GM08714 (cell line): ENCODE measurements around the gene EPHB2.

Experiments
- H3K4me3 ChIP-seq: fragments of 200-500 bp; sonication (Bioruptor generic); 2 replicates; pipeline ENCODE4 v1.5.1; 2014; ENCODE audit warnings: mild to moderate bottlenecking, low read length, inconsistent platforms
- ZNF274 ChIP-seq: IDR thresholded peaks from 2 replicates; pipeline ENCODE4 v1.6.1; 2012; ENCODE audit warnings: mild to moderate bottlenecking, low read depth, low read length

EPHB2 gene

DNA sequence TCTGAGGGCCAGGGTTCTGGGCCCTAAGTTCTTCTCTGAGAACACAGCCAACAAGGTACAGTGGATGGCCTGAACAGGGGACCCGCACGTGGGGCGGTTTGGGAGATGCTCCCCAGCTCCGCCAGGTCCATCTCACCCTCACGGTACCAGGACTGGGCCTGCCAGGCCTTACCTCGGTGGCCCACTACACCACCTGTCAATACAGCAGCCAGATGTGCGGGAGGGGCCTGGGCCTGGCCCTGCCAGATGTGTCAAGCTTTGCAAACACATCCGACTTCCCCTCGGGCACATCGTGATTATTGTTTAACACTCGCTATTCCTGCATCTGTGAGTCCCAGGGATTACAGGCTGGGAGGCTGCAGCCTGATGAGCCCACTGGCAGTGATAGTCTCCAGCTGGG lies 139.6 kb downstream of the EPHB2 start:
- no peak for TF ChIP-seq ZNF274
- H3K4me3 ChIP-seq: no peak overlapping the region

DNA sequence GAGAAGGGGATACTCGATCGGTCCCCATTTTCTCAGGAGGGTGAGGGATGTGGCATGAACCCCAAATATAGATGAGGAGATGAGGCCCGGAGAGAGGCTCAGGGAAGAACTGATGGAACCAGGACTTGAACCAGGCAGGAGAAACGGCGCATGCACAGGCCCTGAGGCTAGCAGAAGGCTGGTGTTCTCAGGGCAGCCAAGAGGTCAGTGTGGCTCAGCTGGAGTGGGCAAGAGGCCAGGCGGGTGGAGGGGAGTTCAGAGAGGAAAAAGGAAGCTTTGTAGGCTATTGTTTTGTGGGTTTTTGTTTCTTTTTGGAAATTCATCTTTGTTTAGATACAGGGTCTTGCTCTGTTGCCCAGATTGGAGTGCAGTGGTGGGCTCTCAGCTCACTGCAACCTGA lies 140.0 kb downstream of the EPHB2 start:
- H3K4me3 ChIP-seq: no peak overlapping the region
- no peak for TF ChIP-seq ZNF274

DNA sequence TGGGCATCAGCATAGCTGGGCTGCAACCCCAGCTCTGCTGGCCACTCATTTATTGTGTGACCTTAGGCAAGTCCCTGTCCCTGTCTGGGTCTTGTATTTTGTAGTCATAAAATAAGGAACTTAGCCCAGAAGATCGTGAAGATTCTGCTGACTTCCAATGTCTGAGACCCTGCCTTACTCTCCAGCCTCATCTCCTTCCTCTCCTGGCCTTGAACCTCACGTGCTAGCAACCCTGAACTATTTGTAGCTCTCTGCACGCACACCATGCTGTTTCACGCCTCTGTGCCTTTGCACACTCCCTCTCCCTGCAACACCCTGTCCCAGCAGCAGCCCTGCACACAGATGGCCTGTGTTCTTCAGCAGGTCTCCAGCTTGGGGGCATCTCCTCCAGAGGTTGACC lies 140.9 kb downstream of the EPHB2 start:
- no peak for TF ChIP-seq ZNF274

DNA sequence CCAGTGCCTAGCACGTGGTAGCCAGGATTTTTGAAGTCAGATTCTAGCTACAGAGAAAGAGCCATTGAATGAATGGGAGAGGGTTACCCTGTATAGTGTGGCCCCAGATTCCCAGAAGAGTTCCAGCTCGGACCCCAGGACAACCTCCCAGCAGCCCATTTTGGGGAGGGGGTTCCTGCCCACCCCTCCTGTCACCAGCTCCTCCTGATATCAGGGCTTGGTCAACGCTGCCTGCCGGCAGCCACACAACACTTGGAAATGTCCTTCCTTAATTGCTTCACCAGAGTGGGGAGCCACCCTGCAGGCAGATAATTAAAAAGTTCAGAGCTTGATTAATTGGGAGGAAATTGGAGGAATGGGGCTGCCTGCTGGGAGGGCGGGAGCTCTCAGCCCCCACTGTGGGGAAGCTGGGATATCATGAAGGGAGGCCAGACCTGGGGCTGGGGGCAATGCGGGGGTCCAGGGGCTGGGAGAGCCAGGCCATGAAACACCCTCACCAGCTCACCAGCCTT lies 141.6 kb downstream of the EPHB2 start:
- TF ChIP-seq ZNF274: no peak
- H3K4me3 ChIP-seq: no peak overlapping the region

More for the DNA sequence above, 140.9 kb downstream of the EPHB2 start:
- H3K4me3 ChIP-seq: no peak overlapping the region

DNA sequence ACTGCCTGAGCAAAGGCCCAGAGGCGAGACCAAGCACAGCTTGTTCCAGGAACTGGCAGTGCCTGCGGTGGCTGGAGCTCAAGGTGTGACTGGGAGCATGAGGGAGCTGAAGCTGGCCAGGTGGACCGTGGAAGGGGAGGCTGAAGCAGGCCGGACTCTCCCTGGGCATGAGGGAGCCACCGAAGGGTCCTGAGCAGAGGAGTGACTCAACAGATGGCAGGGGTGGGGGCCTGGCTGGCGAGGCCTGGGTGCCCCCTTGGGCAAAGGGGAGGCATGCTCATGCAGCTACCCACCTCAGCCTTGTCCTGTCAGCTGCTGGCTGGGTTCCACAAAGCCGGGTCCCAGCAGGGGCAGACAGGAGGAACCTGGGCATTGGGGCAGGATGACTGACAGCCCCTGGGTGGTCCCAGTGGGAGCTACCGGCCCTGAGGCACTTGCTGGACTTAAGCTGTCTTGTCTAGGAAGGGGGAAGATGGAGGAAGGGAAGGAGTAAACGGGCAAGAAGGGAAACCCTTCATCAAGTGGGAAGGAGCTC lies 143.1 kb downstream of the EPHB2 start:
- H3K4me3 ChIP-seq: no peak overlapping the region
- TF ChIP-seq ZNF274: no peak

DNA sequence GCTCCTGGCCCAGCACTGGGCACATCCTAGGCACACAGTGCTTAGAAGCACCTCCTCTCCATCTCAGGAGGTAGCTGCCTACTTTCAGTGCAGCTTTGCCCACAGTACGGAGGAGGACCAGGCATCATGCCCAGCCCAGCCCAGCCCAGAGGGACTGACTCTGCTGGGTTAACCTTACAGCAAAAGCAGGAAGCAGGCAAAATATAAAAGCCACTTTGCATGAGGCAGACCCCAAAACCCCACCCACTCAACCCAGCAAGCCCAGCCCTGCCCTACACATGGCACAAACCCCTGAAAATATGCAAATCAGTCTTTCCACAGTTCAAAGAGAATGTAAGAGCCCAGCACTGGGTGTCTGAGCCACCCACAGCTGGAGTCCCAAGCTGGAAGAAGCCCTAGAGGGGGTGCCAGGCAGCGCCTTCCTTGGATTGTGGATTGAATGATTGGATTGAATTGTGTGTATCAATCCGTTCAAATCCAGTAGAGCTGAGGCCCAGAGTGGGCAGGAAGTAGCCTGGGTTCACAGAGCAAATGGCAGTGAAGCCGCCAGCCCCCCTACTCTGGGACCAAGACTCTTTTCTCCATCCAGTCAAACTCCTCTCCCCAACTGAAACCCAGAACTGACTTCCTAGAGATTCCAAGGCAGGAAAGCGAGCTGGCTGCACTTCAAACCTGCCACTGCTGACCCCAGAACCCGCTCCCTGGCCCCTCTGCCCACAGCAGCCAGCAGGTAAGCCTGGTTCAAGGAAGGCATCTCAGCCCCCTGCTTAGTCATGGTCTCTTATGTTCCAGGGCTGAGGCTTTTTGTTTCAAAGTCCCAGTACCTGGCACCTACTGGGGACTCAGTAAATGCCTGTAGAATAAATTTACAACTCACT lies 144.3 kb downstream of the EPHB2 start:
- TF ChIP-seq ZNF274: no peak
- no peak overlapping the region for H3K4me3 ChIP-seq

DNA sequence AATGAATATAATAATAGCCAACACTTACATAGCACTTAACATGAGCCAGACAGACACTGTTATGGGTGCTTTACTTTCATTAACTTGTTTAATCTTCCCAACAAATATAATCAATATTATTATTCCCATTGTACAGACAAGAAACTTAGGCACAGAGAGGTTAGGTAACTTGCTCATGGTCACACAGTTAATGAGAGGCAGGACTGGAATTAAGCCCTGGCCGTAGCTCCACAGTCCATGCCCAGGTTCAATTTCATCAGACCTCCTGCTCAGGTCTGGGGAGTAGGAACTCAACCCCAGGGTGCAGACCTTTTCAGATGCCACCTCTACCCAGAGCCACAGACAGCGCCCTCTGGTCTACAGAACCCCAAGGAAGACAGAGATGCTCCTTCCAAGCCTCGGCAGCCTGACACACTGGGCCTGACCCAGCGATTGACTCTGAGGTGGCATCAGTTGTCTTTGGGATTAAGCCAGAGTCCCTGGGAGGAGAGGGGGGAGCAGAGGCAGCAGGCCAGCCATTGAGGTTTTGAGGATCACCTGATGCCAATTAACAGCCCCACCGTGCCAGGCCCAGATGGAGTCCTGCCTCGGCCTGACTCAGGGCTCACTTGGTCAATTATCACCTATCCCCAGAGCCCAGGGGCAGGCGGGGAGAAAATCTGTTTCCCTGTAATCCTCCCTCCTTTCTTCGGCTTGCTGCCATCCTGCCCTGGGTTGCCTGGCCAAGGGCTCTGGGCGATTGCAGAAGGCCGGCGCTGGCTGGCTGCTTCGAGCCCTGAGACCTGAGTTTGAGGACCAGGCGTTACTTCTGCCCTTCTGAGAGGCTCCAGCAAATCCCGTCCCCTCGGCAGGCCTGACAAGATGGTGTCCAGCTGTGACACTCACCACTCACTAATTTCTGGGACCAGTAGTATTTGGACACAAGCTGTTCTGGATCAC lies 145.3 kb downstream of the EPHB2 start:
- no peak overlapping the region for H3K4me3 ChIP-seq
- no peak for TF ChIP-seq ZNF274

DNA sequence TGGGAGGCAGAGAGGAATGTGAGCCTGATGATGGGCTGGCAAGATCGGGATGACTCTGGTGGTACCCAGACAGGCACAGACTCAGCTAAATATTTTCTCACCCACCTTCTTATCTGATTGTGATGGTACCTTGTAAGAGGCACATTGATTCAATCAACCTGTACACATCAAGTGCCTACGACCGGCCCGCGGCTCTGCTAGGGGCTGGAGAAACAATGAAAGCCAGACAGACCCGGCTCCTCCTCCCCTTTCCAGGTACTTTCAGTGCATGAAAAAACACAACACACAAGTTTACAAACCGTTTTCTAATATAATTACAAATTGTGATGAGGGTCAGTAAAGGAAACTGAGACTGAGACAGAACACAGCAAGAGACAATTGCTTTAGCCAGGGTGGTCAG lies 147.0 kb downstream of the EPHB2 start:
- TF ChIP-seq ZNF274: no peak
- no peak overlapping the region for H3K4me3 ChIP-seq

DNA sequence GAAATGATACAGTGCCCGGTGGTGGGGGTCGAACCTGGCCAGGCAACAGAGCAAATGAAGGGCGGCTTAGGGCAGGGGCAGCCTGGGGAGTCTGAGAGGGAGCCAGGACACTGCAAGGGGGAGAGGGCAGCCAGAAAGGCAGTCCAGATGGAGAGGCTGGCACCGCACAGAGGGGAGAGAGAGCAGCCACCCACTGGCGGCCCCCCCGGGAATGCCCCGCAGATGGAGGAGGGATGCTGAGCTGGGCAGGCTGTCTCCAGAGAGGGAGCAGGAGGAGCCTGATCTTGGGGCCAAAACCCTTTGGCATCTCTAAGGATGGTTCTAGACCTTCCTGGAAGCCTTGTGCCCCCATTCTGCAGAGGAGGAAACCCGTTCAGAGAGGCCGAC lies 149.8 kb downstream of the EPHB2 start:
- H3K4me3 ChIP-seq: no peak overlapping the region
- TF ChIP-seq ZNF274: no peak

DNA sequence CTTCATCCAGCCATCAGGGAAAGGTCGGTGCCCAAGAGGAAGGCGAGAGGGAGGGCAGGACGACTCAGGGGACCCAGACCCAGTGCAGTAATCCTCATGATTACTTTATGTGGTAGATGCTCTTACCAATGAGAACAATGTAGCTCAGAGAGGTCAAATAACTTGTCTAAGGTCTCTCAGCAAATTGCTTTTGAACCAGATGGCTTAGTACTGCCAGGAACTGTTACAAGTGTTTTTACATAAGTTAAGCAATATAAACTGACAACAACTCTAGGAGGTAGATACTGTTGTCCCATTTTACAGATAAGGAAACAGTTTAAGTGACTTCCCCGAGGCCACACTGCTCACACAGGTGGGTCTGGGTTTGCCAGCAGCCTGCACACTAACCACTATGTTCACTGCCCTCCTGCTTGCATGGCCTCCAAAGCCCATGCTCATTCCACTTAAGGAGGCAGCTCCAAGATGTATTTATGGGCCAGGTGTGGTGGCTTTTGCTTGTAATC lies 150.3 kb downstream of the EPHB2 start:
- no peak for TF ChIP-seq ZNF274
- H3K4me3 ChIP-seq: no peak overlapping the region

DNA sequence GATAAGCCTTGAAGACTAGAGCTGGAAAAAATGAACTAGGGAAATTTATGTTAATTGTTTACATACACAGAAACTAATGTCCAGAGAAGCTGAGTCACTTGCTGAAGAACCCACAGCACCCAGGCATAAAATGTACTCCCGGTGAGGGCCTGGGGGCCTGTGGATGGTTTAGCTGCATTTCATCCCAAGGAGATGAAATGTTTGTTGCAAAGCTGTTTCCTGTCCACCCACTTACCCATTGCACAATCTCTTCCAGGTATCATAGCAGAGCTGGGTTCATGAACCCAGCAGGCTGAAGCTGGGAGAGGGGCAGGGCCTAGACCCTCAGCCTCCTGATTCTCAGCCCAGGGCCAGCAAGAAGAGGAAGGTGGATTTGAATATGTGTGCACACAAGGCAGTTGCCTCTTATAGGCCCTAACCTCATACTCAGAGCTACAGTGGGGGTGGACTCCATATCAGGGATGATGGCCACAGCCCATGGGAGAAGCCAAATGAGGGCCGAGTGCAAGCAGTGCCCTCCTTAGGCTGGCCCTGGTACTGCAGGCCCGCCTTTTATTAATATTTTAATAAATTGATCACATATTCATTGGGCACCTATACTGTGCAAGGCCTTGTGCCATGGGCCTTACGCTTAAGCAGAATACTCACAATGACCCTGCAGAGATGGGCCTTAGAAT lies 151.3 kb downstream of the EPHB2 start:
- no peak for TF ChIP-seq ZNF274
- no peak overlapping the region for H3K4me3 ChIP-seq

DNA sequence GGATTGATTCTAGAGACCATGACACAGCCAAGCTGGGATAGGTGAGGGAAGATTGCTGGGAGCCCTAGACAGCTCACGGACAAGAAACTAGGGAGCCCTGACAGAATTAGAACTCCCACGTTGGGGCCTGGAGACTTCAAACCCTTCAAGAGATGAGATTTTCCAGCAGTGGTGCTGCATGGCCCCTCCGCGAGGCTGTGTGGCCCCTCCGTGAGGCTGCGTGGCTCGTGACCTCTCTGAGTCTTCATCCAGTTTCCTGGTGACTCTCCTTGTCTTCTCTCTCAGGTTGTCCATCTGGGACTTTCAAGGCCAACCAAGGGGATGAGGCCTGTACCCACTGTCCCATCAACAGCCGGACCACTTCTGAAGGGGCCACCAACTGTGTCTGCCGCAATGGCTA lies 152.1 kb downstream of the EPHB2 start:
- no peak for TF ChIP-seq ZNF274
- no peak overlapping the region for H3K4me3 ChIP-seq

DNA sequence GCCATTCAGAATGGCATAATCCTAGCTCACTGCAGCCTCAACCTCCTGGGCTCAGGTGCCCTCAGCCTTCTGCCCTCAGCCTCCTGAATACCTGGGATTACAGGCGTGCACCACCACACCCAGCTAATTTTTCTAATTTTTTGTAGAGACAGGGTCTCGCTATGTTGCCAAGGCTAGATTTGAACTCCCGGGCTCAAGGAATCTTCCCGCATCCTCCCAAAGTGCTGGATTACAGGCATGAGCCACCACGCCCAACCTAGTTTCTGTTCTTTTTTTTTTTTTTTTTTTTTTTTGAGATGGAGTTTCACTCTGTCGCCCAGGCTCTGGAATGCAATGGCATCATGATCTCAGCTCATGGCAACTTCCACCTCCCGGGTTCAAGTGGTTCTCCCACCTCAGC lies 153.1 kb downstream of the EPHB2 start:
- no peak overlapping the region for H3K4me3 ChIP-seq
- TF ChIP-seq ZNF274: no peak

DNA sequence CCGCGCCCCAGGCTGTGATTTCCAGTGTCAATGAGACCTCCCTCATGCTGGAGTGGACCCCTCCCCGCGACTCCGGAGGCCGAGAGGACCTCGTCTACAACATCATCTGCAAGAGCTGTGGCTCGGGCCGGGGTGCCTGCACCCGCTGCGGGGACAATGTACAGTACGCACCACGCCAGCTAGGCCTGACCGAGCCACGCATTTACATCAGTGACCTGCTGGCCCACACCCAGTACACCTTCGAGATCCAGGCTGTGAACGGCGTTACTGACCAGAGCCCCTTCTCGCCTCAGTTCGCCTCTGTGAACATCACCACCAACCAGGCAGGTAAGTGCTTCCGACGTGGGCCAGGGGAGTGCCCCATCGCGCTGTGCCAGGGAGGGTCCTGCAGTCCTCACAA lies 154.2 kb downstream of the EPHB2 start:
- TF ChIP-seq ZNF274: no peak
- H3K4me3 ChIP-seq: no peak overlapping the region

DNA sequence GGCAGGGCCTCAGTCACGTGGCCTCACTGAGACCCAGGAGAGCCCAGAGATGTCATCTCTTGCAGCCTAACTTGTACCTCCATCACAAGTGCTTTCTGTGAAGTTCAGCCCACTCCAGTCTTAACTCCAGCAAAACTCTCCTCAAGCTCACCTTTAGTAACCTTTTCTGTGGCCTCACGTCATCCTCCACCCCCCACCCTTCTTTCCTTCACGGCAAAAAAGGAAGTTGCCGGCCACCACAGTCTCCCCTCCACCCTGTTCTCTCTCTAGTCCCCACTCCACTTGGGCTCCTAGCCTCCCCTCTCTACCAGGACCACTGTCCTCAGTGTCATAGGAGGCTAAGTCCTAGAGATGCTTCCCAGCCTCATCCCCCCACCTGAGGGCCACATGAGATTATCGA lies 155.1 kb downstream of the EPHB2 start:
- no peak for TF ChIP-seq ZNF274
- H3K4me3 ChIP-seq: no peak overlapping the region
